SK-N-SH (cell line): ENCODE results near the gene FOCAD.

Experiments
- JUND ChIP-seq: IDR thresholded peaks from 2 replicates; pipeline ENCODE4 v1.4.0; 2012
- RAD21 ChIP-seq: IDR thresholded peaks from 2 replicates; pipeline ENCODE4 v1.6.1; 2012; ENCODE audit warnings: mild to moderate bottlenecking, low read length

DNA sequence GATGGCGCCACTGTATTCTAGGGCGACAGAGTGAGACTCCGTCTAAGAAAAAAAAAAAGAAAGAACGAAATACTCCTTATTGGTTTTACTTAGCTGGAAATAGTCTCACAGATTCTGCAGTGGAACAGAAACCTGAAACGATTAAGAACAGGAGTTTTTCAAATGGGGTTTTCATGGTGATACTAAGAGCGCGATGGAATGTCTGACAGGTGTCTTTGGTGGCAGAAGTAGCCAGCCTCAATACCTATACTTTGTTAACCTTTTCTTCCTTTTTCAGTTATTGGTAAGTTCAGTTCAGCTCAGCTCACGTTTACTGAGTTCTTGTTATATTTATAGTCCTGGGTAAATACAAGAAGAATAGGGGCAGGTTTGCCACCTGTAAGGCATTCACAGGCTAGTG is 123.9 kb downstream of the FOCAD start:
- TF ChIP-seq RAD21 (no peak), JUND (no peak)
